GM18873 (cell line): ENCODE data around the gene LSS.

Experiments
- ATAC-seq: cut with Tn5 transposase; IDR thresholded peaks from one replicate; pipeline ENCODE4 v1.9.1; 2021; ENCODE audit warnings: mild to moderate bottlenecking, moderate library complexity, moderate number of reproducible peaks; ENCODE audit not compliant: unreplicated experiment, low FRiP score

LSS gene

DNA sequence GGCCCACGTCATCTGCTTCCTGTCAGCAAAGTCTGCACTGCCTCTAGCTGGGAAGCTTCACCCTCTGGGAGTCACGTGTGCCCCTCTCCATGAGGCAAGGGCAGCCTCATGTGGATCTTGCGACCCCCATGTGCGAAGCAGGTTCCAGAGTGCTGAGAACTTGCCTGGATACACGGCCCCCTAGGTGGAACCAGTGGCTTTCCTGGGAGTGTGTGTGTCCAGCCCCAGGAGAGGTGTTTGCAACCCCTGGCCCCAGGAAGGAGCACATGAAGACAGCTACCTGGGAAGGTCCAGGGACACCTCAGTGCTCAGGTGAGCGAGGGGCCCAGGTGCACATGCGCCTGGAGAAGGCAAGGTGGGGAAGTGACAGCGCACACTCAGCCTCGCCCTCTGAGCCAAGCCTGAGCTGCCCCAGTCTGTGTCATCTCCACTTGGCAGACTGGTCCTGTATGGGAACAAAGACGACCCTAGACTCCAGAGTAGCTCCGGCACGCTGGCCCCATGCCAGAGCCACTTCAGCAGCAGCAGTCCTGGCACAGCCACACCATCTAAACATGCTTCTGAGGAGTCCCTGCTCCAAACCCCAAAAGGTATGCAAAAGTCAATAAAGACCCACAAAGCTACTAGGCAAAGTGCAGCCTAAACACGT is 8.9 kb downstream of the LSS start:
- ATAC-seq, result no peak

DNA sequence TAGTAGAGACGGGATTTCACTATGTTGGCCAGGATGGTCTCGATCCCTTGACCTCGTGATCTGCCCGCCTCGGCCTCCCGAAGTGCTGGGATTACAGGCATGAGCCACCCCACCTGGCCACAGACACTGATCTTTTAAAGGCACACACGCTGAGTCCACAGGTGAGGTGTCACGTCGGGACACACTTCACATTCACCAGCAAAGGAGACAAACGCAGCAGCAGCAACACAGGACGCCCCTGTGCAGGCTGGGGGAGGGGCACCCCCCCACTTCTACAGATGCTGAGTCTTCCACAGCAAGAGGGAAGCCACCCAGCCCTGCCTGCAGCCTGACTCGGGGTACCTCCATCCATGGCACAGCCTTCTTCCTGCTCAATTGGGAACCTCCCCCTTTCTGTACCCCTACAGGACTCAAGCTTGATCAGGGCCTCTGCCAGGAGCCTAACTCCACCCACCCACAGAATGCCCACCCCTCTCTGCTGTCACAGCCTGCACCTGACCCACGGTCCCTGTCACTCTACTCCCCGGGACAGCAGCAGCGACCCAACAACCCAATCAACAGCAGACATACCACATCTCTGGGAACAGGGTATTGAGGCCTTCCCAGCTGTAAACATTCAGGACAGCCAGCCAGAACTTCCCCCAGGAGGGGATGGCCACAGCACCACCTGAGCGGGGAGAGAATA is 9.5 kb downstream of the LSS start:
- no peak for ATAC-seq

DNA sequence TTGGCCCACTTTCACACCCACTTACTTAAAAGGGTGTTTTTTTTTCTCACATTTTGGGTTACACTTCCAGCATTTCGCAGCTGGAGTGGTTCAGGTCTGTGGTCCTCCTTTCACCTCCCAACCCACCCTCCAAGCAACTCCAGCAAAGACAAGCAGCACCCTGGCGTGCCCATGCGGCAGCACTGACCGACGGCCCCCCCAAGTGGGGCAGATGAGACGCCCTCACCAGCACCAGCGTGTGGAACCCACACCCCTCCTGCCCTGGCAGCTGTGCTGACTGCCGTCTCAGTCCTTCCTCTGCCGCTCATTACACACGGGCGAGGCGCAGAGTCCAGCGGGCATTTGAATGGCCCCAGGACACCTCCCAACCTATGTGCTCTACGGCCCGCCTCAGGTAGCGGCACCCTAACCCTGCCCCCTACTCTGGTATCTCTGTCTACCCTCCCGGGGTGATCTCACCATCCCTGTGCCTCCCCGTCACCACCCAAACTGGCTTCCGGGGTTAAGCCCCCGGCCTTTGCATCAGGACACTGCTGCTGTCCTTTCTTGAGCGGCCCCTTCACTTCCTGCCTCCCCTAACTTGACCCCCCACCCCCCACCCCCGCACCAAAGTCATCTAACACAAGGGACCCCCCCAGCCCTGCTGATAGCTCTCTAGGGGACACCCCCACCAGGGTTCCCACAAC is 10.9 kb downstream of the LSS start:
- ATAC-seq, result no peak

DNA sequence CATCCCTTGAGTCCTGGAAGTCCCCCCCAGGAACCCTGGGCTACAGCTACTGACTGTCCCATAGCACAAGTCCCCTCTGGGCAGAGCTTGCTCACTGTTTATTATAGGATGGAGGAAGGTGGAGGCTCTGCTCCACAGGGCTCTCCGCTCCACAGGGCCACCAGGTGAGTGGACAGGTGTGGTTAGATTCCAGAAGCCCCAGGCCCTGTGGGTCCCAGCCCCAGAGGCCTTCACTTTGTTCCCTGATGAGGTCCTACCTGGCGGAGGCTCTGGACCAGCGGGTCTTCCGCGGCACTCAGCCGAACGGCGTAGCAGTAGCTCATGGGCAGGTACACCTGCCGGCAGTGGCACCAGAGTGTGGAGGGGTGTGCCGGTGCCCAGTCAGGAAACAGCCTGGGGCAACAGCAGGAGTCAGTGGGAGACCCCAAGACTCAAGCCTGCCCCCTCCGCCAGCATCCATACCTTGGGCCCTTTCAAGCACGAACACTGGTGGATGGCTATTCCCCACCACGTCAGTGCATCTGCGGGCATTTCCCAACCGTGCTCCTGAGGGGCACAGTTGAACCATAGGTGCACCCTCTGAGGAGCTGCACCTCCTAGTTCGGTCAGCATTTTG is 12.3 kb downstream of the LSS start:
- no peak for ATAC-seq

DNA sequence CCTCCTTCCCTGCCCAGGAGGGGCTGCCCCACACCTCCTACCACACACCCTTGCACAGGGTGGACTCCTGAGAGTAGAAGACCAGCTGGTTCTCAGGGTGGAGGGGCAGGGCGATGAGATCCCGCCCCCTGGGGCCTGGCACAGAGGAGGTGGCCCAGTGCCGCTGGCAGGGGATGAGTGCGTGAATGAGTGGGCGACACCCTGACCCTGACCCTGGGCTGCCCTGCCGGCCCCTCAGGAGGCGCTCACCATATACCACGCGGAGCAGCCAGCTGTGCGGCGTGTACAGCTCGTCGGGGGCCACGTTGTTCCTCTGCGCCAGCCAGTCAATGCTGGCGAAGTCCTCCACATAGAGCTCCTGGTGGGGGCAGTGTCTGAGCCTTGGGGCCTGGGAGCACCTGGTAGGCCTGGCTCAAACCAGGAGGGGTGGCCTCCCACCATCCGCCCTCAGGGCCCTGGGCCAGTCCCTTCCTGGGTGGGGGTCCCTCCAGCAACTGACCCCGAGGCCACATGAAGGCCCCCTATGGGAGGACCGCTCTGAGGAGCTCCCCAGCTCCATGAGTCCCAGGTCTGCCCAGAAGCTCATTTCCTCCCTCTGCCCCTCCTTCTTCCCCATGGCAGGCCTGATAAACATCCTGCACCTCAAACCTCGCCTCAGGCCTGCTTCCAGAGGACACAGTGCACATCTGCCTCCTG is 13.0 kb downstream of the LSS start:
- ATAC-seq, result no peak

DNA sequence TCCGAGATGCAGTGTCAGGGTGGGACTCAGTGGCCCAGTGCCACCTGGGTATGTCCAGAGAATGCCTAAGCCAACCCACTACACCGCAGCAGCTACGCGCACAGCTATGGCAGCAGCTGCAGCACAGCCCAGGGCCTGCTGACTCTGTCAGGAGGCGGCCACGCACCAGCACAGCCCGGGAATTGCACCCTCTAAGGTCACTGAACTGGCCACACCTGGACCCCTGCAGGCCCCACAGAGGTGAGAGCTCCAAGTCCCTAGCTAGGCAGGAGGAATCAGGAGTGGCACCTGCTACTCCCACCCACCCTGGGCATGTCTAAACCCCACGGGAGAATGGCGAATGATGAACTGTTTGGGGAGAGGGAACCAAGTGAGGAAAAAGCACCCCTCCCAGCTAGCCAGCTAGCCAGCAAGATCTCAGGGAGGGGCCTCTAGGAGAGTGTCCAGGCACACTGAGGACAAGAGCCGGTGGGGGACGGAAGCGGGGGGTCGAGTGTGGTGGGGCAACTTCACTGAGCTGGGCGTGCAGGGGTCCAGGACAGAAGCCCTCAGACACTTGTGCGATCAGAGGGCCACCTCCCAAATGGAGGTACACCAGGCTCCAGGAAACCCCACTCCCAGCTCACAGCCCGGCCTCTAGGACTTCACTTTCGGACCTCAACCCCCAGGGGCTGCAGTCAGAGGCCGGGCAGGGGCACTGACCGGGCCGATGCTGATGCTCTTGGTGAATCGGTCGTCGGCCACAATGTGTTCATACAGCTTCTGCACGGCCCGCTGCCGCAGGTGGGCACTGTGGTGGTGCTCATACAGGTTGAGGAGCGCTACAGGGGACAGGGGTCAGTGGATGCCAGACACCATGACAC is 13.9 kb downstream of the LSS start:
- ATAC-seq, result no peak

DNA sequence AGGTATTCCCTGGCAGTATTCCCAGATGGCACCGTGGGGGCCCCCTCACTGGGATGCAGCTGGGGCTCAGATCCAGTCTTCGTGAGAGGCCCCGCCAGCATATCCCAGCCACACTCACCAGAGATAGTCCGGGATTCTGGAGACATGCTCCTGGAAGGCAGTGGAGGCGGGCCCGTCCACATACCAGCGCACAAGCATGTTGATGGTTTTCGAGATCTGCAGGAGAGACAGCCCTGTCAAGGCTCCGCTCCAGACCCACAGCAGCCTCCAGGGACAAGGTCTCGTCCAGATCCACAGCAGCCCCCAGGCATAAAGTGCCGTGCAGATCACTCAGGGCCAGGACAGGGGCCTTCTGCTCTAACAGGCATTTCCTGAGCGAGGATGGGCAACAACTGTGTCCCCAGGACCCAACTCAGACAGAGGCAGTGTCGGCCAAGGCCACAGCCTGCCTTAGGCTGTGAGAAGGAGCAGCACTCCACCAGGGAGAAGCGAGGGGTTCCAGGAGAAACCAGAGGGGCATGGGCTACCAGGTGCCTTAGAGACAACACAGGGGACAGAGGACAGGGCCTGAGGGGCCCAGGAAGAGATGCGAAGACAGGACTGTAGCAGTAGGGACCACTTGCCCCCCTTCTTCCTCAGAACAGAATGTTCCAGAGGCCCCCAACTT is 14.8 kb downstream of the LSS start:
- ATAC-seq, result no peak

DNA sequence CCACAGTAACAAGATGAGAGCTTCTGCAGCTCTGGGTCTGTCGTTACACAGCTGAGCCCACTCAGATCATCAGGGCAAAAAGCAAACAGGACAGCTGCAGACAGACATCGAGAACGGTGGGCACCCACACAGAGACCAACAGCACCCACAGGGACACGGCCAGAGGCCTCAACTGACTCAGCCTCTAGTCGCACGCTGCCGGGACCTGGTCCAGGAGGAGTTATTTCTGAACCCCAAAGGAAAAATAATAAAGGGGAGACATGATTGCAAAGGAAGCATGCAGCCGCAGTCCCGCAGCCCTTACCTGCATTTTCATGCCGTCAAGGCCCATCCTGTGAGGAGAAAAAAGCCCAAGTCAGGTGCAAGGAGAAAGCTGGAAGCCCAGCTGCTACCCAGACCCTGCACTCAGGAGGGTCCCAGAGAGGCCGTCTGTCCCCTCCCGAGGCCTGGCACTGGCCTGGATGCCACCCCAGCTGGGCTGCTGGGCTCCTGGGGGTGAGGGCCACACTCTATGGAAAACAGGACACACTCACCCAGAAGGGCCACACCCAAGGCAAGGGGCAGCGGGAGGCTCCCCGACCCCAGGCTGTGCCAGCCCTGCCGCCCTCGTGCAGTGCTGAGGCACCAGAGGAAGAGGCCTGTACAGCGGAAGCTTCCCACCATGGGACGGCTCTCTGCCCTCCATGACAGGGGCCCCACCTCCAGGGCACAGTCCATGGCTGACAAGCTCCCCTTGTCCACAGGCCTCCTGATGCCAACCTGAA is 15.7 kb downstream of the LSS start:
- ATAC-seq, result no peak

DNA sequence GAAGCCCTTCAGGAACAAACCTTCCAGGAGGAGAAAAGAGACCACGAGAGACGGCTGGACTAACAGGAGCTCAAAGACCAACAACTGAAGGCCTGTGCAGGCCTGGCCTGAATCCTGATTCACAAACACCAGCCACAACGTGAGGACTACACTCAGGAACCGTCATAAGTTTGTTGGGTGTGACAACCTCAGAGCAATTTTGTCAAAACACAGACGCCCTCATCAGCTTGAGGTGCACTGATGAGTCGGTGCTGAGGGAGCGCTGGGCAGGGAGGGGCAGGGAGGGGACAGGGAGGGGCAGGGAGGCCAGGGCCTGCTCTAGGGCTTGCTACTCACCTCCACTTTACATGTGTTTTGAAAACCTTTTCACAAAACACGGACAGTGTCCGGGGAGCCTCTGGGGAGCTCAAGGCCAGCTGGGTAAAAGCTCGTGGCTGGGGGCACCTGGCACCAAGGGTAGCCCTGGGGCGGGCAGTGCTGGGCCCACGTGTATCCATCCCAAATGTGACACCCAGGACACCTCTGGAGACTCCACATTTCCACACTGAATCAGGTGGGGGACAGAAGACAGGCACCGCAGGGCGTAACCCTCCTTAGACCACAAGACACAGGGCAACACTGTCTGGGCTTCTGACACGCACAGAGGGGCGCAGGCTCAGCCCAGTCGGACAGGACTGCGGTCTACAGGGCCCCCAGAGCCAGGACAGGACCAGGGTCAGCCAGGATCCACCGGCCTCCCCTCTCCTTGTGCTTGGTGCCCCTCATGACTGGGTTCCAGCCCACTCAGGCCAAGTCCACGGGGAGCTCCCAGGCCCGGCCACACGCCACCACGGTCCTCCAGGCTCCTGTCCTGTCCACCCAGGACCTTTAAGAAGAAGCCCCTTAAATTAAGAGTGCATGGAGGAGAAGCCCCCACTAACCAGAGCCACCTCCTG is 16.5 kb downstream of the LSS start:
- ATAC-seq, result no peak

DNA sequence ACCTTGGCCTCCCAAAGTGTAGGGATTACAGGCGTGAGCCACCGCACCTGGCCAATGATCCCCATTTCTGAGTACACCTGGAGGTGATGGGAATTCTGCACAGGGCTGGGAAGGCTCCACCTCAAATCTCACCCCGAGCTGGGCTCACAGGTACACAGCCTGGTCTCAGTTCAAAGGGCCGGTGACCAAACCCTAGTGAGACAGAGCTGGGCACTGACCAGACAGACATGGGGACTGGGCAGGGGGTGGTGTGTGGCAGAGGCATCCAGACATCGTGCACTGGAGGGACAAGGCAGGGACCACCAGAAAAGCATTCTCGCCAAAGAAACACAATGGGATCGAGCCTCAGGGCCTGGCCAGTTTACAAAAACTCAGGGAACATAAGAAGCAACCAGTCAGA is 17.2 kb downstream of the LSS start:
- no peak for ATAC-seq

DNA sequence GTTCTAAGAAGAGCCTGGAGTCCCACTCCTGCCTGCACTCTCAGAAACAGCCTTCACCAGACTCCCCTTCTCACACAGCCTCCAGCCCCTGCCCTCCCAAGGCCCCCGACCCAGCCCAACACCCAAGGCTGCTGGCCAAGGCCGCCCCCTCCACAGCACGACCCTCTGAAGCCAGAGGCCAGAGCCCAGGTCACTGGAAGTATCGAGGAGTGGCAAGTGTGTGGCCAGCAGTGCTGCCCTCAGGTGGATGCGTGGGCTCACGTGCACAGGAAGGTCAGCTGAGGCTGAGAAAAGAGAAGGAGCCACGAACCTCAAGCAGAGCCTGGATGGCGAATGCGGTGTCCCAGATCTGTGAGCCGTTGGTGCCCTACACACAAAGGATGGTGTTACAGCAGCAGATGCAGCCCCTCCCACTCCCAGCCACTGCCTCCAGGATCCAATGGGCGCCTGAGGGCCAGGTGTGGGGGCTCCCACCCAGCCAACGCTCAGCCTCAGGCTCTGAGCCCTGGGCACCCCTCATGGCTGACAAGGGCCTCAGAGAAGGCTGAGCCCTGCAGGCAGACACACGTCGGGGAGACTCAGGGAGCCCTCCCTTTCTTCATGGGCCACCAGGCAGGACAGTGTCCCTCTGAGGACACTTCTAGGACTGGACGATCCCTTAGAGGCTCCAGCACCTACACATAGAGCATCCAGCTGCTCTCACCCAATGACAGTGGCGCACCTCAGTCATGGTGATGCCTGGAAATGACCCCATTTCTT is 18.0 kb downstream of the LSS start:
- ATAC-seq, result no peak

DNA sequence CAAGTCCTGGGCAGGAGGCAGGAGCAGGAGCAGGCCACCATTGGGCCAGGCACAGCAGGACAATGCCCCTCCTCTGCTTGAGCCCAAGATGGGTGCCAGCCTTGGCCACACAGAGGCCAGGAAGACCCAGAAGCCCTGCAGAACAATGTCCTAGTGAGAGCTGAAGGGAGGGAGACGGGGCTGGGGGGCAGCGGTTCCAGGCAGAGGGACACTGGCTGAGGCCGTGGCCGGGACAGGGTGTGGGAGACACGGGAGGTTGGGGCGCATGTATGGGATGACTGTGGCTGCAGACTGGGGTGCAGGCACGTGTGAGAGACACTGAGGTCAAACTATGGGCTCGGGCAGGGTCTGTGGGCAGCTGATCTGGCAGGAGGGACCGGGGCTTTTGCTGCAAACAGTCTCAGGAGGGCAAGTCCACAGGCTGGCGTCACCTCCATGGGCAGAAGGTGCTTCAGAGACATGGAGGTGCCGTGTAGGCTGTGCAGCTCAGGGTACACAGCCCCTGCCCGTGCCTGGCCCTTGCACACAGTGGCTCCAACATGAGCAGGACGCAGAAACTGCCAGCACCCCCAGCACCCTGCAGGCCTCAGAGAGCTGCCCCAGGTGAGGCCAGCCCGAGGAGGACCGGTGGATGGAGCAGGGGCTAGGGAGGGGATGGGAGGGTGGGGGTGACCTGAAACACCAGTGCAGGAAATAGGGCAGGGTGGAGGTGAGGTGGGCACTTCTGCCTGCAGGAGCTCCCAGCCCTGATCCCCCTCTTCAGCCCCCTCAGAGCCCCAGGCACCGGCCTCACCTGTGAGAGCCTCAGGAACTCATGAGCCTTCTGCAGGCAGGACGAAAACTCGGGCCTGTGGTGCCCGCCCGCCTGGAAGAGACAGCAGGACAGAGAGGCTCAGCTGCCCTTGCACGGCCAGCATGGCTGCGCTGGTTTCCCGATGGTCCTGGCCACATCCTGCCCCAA is 19.5 kb downstream of the LSS start:
- no peak for ATAC-seq

DNA sequence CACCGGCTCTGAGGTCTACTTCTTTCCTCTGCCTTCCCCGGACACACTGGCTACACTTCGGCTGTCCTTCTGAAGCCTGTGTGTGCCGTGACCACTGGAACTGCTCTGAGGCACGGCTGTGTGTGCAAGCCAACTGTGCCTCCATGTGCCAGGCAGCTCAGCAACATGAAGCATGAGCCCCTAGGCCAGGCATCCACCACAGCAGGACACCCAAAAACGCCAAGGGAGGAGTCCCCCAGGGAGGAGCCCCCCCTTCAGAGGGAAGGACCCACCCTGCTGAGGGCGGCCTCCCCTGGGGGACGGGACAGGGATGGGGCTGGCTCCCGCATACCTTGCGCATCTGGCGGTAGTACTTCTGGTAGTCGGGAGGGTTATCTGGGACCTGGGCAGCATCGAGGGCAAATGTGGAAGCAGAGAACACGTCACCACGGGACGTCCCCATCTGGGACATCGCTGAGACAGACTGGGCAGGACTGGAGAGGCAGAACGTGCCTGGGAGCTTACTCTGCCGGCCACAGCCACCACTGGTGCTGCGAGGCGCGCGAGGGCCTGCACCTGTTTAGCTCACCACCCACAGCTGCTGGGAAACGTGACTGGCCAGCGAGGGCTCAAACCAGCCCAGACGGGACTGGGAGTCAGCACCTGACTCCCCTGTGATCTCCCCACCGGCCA is 20.5 kb downstream of the LSS start:
- ATAC-seq, result no peak

DNA sequence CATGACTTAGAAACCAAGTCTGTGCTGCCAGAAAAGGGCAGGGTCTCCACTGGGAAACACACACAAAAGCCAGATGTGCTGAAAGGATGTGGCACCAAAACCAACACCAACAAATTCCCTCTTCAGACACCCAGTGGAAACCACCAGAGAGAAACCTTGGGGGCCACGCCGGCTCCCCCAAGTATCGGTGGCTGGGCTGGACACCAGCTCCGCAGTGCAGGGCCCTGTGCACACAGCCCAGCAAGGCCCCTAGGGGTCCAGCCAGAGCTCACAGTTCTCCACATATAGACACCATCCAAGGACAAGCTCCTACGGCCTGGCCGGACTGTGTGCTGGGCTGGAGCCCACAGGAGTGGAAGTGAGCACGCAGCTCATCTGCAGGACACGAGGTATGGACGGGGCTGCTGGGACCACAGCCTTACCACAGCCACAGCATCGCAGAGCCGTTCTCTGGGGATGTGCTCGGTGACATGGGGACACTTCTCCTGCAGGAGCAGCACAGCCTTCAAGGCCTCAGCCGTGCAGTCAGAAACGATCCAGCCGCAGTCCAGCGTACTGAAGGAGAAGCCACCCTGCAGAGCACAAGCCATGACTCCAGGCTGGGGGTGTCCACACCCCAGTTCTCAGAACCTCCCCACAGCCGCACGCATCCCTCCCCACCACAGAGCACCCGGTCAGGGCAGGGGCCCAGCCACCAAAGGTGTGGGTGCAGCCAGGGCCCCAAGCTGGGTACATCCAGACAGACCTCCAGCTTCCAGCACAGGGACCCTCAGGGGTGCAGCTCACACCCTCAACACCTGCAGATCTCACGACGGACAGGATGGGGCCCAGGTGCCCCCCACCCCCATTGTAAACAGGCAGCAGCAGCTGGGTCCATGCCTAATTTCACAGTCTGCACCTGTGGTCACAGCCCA is 21.3 kb downstream of the LSS start:
- no peak for ATAC-seq
